Activated naive CD8-positive, alpha-beta T cell treated with anti-CD3 and anti-CD28 coated beads, Interleukin-2, amount 50 U/mL, for 24 hours (primary cell): ENCODE results near the gene FOXD2.

Experiments used
- ATAC-seq: fragments of 150-1000 bp; cut with Tn5 transposase; one replicate; pipeline ENCODE4 v1.10.0; 2021
- DNase-seq: peaks from one replicate; pipeline ENCODE4 v3.0.0; 2021
- H3K27ac Mint-ChIP-seq: one replicate; pipeline ENCODE4 v1.8.0; 2021; ENCODE audit warnings: mild to moderate bottlenecking, mixed read lengths
- H3K27me3 Mint-ChIP-seq: one replicate; pipeline ENCODE4 v1.8.0; 2021; ENCODE audit warnings: mixed read lengths
- H3K36me3 Mint-ChIP-seq: one replicate; pipeline ENCODE4 v1.8.0; 2021; ENCODE audit warnings: low read depth, mixed read lengths
- H3K4me1 Mint-ChIP-seq: one replicate; pipeline ENCODE4 v1.8.0; 2021; ENCODE audit warnings: mixed read lengths
- H3K4me3 Mint-ChIP-seq: one replicate; pipeline ENCODE4 v1.8.0; 2021; ENCODE audit warnings: mild to moderate bottlenecking, moderate library complexity, mixed read lengths
- H3K9me3 Mint-ChIP-seq: one replicate; pipeline ENCODE4 v1.8.0; 2021; ENCODE audit warnings: mixed read lengths

Gene FOXD2

GRCh38 chr1:47409311-47410067 is 28.4 kb upstream of the FOXD2 start:
- no peak for DNase-seq
- ATAC-seq: no peak
- Mint-ChIP-seq H3K27ac (no peak overlapping the region), H3K27me3 (peaks cover 11% of the 10 kb centered on the region), H3K36me3 (no peaks in the 10 kb centered on the region), H3K4me3 (no peak overlapping the region), H3K9me3 (no peaks in the 10 kb centered on the region), H3K4me1 (no peaks in the 10 kb centered on the region)

DNA sequence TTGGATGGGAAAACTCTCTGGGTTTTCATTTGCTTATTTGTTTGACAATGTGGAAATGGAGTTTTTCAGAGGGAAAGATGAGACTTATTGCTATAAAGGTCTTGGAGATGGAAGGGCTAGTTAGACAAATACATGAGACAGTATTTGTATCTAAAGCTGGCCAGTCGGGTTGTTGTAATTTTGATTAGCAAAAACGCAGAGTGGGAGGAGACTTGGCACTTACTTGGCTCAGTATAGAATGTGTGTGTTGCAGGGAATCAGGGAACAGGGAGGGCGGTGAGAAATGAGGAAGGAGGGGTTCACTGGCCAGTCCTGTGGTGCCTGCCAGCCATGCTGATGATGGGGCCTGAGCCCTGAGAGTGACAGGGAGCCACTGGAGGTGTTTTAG is 27.8 kb upstream of the FOXD2 start:
- Mint-ChIP-seq H3K27me3 (peaks cover 12% of the 10 kb centered on the region), H3K36me3 (no peaks in the 10 kb centered on the region), H3K4me3 (no peak overlapping the region), H3K4me1 (no peaks in the 10 kb centered on the region), H3K27ac (no peak overlapping the region), H3K9me3 (no peaks in the 10 kb centered on the region)
- ATAC-seq (no peak), DNase-seq (no peak)

- no peaks in the 10 kb centered on the region for H3K9me3 Mint-ChIP-seq
- H3K36me3 Mint-ChIP-seq: no peaks in the 10 kb centered on the region
- no peaks in the 10 kb centered on the region for H3K4me1 Mint-ChIP-seq
- peak; percentile 27 for ATAC-seq
- H3K27ac Mint-ChIP-seq: no peak overlapping the region
- peaks cover 23% of the 10 kb centered on the region for H3K27me3 Mint-ChIP-seq
- DNase-seq: no peak
- H3K4me3 Mint-ChIP-seq: no peak overlapping the region
These were observed 26.4 kb upstream of the FOXD2 start for GRCh38 chr1:47411436-47411835.

- Mint-ChIP-seq H3K27me3 (peaks cover 27% of the 10 kb centered on the region), H3K36me3 (no peaks in the 10 kb centered on the region), H3K4me3 (no peak overlapping the region), H3K27ac (no peak overlapping the region), H3K4me1 (peaks cover under 1% of the 10 kb centered on the region), H3K9me3 (no peaks in the 10 kb centered on the region)
- ATAC-seq: no peak
- DNase-seq: no peak
These were observed 25.4 kb upstream of the FOXD2 start for GRCh38 chr1:47412437-47412836.

DNA sequence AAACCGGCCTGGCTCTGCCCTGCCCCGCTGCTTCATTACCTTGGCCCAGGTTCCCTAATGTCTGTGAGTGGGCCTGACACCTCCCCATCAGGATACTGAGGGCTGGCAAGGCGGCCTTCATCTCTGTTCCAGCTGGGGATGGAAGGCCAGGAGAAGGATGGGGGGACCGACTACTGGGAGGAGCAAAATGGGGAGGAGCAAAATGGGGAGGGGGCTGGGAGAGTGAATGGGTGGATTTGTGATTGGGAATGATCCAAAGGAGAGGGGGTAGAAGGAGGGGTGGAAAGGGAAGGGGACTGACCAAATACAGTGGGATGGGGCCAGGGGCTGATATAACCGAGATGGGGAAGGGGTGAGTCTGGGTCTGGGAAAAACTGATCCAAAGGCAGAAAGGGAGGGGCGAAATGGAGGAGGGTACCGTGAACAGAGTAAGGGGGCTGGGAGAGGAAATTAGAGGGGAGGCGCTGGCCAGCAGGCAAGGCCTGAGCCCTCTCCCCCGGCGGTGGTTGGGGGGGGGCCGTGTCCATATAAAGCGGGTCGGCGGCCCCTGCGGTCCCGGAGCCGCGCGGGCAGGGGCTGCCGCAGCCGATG is 22.0 kb upstream of the FOXD2 start, which contains the start of gene FOXE3:
Gene FOXE3 (plus strand): TSS at position 558 of the 591 bp plus-strand sequence. CDS start 31 bp downstream, at position 589.
- no peak within 1 kb of the TSS for H3K4me3 Mint-ChIP-seq
- H3K27ac Mint-ChIP-seq: no peak within 1 kb of the TSS
- no peaks in the 10 kb centered on the region for H3K36me3 Mint-ChIP-seq
- DNase-seq (no peak), ATAC-seq (no peak)
- peaks cover 47% of the 10 kb centered on the region for H3K27me3 Mint-ChIP-seq
- H3K9me3 Mint-ChIP-seq: no peaks in the 10 kb centered on the region
- peaks cover 3% of the 10 kb centered on the region for H3K4me1 Mint-ChIP-seq

DNA sequence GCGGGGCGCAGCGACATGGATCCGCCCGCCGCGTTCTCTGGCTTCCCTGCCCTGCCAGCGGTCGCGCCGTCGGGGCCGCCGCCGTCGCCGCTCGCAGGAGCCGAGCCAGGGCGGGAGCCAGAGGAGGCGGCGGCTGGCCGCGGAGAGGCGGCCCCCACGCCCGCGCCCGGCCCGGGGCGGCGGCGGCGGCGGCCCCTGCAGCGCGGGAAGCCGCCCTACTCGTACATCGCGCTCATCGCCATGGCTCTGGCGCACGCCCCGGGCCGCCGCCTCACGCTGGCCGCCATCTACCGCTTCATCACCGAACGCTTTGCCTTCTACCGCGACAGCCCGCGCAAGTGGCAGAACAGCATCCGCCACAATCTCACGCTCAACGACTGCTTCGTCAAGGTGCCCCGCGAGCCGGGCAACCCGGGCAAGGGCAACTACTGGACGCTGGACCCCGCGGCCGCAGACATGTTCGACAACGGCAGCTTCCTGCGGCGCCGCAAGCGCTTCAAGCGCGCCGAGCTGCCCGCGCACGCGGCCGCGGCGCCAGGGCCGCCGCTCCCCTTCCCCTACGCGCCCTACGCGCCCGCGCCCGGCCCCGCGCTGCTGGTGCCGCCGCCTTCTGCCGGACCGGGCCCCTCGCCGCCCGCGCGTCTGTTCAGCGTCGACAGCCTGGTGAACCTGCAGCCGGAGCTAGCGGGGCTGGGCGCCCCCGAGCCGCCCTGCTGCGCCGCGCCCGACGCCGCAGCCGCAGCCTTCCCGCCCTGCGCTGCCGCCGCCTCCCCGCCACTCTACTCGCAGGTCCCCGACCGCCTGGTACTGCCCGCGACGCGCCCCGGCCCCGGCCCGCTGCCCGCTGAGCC is 21.3 kb upstream of the FOXD2 start:
- DNase-seq (no peak), ATAC-seq (peak; percentile 40)
- H3K9me3 Mint-ChIP-seq: no peaks in the 10 kb centered on the region
- H3K36me3 Mint-ChIP-seq: no peaks in the 10 kb centered on the region
- no peak overlapping the region for H3K4me3 Mint-ChIP-seq
- H3K27me3 Mint-ChIP-seq: peaks cover 51% of the 10 kb centered on the region
- no peak overlapping the region for H3K27ac Mint-ChIP-seq
- peaks cover 3% of the 10 kb centered on the region for H3K4me1 Mint-ChIP-seq

- H3K36me3 Mint-ChIP-seq: no peaks in the 10 kb centered on the region
- ATAC-seq (peak; percentile 12), DNase-seq (no peak)
- H3K9me3 Mint-ChIP-seq: no peaks in the 10 kb centered on the region
- H3K4me3 Mint-ChIP-seq: peak overlapping the region; percentile 19
- peaks cover 52% of the 10 kb centered on the region for H3K27me3 Mint-ChIP-seq
- H3K27ac Mint-ChIP-seq: no peak overlapping the region
- peaks cover 3% of the 10 kb centered on the region for H3K4me1 Mint-ChIP-seq
These were observed 20.4 kb upstream of the FOXD2 start for GRCh38 chr1:47417170-47418044.

GRCh38 chr1:47418122-47418521 is 19.7 kb upstream of the FOXD2 start:
- Mint-ChIP-seq H3K27ac (no peak overlapping the region), H3K36me3 (no peaks in the 10 kb centered on the region), H3K9me3 (no peaks in the 10 kb centered on the region), H3K27me3 (peaks cover 52% of the 10 kb centered on the region), H3K4me3 (no peak overlapping the region), H3K4me1 (peaks cover 3% of the 10 kb centered on the region)
- DNase-seq: no peak
- ATAC-seq: no peak

DNA sequence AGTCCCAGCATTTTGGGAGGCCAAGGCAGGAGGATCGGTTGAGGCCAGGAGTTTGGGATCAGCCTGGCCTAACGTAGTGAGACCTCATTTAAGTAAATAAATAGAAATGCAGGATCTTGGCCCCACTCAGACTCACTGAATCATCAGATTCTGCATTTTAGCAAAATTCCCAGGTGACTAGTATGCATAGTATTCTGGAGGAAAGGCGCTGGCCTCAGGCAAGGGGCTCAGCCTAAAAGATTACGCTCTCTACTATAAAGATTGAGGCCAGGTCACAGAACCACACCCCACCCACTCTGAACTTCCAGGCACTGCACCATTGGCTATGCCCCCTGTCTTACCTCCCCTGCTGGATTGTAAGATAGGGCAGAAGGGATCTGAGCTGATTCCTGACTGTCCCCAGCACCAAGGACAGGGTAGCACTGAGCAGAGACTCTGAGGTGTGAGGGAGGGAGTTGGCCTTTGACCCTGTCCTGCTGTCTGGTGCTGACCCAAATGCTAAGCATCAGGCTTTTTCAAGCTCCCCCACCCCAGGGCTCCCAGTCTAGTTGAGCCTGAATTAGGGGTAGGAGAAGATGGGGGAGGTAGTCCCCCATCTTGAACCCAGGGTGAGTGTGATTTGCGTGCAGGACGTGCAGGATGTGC is 19.0 kb upstream of the FOXD2 start:
- H3K27ac Mint-ChIP-seq: no peak overlapping the region
- peaks cover 3% of the 10 kb centered on the region for H3K4me1 Mint-ChIP-seq
- ATAC-seq (no peak), DNase-seq (no peak)
- H3K4me3 Mint-ChIP-seq: no peak overlapping the region
- H3K36me3 Mint-ChIP-seq: no peaks in the 10 kb centered on the region
- H3K9me3 Mint-ChIP-seq: no peaks in the 10 kb centered on the region
- H3K27me3 Mint-ChIP-seq: peaks cover 51% of the 10 kb centered on the region

DNA sequence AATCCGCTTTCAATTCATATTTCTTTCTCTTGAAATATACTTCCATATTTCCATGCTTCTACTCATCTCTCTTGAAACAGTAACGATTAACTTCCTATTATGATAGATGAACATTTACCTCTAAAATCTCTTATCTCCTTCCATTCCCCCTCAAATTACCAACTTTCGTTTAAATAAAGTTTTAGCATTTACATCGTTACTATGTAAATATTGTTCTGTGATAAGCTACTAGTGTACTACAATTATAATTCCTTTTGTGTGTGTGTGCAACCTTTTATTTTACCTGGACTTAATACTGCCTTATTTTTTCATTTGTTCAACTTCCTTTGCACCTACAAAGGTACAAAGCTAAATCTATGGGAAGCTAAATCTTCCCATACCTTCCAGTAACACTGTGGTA is 17.3 kb upstream of the FOXD2 start:
- no peaks in the 10 kb centered on the region for H3K9me3 Mint-ChIP-seq
- no peaks in the 10 kb centered on the region for H3K36me3 Mint-ChIP-seq
- peaks cover 3% of the 10 kb centered on the region for H3K4me1 Mint-ChIP-seq
- no peak for ATAC-seq
- no peak for DNase-seq
- H3K27ac Mint-ChIP-seq: no peak overlapping the region
- peaks cover 43% of the 10 kb centered on the region for H3K27me3 Mint-ChIP-seq
- no peak overlapping the region for H3K4me3 Mint-ChIP-seq

- peaks cover 21% of the 10 kb centered on the region for H3K27me3 Mint-ChIP-seq
- no peaks in the 10 kb centered on the region for H3K9me3 Mint-ChIP-seq
- DNase-seq (no peak), ATAC-seq (no peak)
- H3K4me3 Mint-ChIP-seq: no peak overlapping the region
- H3K36me3 Mint-ChIP-seq: no peaks in the 10 kb centered on the region
- no peak overlapping the region for H3K27ac Mint-ChIP-seq
- no peaks in the 10 kb centered on the region for H3K4me1 Mint-ChIP-seq
These were observed 14.0 kb upstream of the FOXD2 start for GRCh38 chr1:47423872-47424271.

GRCh38 chr1:47424336-47424982 is 13.4 kb upstream of the FOXD2 start:
- peaks cover 17% of the 10 kb centered on the region for H3K27me3 Mint-ChIP-seq
- H3K4me3 Mint-ChIP-seq: no peak overlapping the region
- no peaks in the 10 kb centered on the region for H3K36me3 Mint-ChIP-seq
- H3K4me1 Mint-ChIP-seq: no peaks in the 10 kb centered on the region
- no peak overlapping the region for H3K27ac Mint-ChIP-seq
- no peaks in the 10 kb centered on the region for H3K9me3 Mint-ChIP-seq
- ATAC-seq (no peak), DNase-seq (no peak)

DNA sequence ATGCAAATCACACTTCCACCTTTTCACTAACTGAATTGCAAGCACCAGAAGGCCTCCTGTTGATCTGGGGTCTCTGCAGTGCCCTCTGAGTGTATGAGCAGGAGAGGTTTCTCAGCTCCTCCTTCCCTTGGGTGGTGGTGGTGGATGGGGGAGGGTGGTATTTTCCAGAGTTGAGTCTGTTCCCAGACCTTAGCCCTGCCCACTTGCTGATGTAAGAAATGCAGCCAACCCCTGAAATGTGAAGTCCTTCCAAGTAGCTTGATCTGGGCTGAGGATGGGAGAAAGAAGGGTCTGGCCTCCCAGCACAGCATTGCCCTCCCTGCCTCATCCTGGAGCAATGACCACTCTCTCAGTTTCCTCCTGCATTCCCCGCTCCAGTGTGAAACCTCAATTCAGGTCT is 6.3 kb upstream of the FOXD2 start:
- ATAC-seq: peak; percentile 30
- Mint-ChIP-seq H3K9me3 (no peaks in the 10 kb centered on the region), H3K36me3 (no peaks in the 10 kb centered on the region), H3K4me1 (peaks cover 37% of the 10 kb centered on the region), H3K27me3 (peaks cover 47% of the 10 kb centered on the region), H3K27ac (no peak overlapping the region), H3K4me3 (no peak overlapping the region)
- DNase-seq: no peak
